GM21381 (cell line): ENCODE measurements around the gene LHX2.

Experiments used
- ATAC-seq: cut with Tn5 transposase; IDR thresholded peaks from one replicate; pipeline ENCODE4 v1.9.1; 2021; ENCODE audit warnings: mild to moderate bottlenecking, moderate library complexity; ENCODE audit not compliant: unreplicated experiment

Gene LHX2

DNA sequence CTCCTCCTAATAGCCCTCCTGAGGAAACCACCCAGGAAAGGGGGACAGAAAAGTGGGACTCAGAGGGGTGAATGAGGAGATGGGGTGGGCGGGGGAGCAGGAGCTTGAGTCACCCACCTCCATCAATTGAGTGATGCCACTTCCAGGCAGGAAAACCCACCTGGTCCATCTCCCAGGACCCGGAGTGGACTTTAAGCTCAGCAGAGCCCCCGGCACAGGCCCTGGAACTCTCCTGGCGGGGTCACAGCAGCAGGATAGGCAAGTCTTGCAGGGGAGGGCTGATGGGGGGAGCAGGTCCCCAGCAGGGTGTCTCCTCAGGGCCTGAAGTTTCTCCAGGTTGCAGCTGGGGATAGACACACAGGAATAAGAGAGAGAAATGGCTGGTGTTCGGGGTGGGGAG lies 40.8 kb downstream of the LHX2 start:
- no peak for ATAC-seq

DNA sequence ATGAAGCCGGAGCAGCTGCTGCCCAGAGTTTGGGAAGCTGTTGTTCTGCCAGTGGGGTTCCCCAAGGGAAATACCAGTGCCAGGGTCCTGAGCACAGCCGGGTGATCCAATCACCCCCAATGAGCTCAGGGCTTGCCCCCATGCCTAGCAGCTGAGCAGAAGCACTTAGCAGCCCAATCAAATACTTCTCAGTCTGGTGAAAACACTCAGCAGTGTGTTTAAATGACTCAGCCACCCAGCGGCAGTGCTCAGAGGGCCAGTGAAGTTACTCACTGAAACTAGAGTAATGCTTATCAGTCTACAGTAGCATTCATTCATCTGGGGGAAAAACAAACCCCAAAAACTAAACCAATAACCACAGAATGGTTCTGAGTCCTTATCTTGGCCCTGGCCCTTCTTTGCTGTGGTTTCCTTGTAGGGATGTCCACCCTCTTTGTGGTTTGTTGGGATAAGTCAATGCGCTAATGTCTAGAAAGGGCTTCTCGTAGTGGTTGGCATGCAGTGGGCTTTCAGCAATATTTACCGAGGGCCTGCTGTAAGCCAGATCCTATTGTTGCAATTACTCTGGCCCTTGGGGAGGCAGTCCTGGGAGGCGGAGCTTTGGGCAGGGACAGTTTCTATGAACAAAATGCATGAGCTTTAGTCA lies 43.1 kb downstream of the LHX2 start:
- ATAC-seq: peak; percentile 96

DNA sequence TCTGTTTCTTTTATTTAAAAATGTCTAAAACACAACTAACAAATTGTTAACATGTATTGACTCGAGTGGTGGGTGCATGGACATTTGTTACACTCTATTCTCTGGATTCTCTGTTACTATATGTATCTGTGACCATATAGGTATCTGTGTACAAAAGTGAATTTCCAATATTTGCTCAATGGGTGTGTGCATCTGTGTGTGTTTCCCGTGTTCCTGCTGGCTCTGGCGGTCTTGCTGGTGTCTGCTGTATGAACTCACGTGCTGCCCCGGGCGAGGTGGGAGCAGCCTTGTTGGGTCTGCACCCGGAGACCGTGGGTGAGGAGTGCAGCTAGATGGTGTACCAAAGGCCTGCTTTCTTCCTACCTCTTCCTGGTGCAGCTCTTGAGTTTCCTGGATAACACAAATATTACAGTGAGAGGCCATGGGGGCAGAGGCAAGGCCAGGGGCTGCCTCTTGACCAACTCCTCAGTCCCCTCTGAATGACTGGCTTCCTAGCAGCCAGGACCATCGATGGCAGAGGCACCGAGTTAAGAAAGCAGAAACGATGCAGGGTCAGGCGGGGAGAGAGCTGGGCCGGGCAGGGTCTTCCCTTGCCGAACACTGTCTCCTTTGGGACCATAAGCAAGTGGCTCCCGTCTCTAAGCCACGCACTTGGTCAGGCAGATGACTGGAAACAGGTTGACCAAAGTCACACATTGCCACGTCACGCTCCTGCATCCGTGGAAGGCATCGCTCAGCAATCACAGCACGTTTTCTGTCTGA lies 49.5 kb downstream of the LHX2 start:
- ATAC-seq: no peak

DNA sequence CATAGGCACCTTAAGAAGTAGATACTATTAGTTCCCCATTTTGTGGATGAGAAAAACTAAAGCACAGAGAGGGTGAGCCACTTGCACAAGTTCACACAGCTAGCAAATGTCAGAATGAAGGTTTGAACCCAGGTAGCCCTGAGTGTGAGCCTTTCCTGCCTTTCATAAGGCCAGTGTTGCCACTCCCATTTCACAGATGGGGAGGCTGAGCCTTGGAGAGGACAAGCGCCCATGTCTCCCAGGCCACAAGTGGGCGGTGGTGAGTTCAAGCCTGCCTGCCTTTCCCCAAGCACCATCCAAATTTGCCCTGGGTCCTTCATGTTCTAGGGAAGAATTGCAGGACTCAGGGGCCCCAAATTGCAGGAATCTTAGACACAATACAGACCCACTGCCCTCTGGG lies 50.6 kb downstream of the LHX2 start:
- ATAC-seq: no peak

DNA sequence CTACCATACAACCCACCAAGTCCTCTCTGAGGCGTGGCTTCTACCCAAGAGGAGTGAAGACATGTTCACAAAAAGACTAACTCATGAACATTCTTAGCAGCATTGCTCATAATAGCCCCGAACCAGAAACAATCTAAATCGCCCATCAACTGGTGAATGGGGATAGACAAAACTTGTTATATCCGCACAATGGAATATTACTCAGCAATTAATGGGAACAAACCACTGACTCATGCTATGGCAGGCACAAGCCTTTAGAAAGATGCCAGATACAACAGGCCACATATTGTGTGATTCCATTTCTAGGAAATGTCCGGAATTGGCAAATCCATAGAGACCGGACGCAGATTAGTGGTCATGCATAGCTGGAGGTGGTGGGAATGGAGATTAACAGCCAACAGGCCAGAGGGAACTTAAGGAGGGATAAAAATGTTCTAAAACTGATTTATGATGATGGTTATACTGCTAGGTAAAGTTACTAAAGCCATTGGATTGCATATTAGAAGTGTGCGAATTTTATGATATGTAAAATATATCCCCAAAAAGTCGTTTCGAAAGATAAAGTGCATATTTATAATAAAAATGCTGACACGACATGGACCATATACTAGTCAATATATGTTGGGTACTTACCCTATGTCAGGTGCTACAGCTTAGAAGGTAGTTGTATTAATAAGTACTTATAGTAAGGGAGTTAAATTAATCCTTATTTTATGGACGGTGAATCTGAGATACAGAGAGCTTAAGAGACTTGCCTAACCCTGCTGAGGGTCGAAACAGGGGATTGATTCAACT lies 55.4 kb downstream of the LHX2 start:
- no peak for ATAC-seq

DNA sequence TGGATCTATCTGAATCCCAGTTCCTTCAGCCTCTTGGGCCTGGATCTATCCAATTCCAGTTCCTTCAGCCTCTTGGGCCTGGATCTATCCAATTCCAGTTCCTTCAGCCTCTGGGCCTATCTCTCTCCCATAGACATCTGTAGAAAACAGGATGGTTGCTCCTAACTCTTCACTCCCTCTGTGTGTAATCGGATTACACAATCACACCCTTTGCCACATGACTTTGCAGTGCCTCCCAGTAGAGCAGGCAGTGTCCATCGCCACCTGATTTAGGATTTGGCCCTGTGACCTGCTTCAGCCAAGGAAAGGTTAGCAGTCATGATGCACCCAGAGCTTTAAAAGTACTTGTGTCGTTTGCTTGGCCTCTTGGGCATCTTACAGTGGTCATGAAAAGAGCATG lies 56.7 kb downstream of the LHX2 start:
- ATAC-seq: no peak

DNA sequence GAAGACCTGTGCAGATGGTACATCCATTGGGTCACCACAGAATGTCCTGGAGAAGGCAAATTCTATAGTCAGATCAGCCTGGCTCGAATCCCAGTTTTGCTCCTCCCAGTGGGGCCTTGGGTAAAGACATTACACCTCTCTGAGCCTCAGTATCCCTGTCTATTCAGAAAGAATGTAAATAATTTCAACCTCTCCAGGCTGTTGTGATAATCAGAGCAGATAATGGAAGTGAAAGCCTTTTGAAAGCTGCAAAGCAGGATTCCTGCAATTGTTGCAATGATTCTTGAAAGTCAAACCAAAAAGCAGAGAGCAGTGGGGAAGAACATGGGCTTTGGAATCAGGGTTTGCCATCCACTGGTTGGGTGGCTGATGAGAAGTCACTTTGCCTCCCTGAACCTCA lies 63.2 kb downstream of the LHX2 start:
- ATAC-seq: no peak

DNA sequence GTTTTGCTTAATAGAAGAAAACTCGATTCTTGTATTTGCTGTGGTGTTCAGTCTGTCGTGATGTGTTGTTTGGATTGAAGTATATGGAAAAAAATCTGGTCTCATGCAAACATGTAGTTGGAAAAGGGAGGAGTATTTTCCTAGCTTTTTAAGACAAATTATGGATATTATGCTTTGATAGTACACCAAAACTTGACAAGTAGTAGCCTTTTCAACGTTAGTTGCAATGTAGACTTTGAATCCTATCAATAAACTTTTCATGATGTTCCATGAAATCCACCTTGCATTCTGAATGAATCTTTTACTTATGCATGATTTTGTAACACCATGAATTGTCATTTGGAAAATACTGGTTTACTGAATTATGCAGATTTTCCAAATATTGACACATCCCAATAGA lies 64.2 kb downstream of the LHX2 start:
- no peak for ATAC-seq

DNA sequence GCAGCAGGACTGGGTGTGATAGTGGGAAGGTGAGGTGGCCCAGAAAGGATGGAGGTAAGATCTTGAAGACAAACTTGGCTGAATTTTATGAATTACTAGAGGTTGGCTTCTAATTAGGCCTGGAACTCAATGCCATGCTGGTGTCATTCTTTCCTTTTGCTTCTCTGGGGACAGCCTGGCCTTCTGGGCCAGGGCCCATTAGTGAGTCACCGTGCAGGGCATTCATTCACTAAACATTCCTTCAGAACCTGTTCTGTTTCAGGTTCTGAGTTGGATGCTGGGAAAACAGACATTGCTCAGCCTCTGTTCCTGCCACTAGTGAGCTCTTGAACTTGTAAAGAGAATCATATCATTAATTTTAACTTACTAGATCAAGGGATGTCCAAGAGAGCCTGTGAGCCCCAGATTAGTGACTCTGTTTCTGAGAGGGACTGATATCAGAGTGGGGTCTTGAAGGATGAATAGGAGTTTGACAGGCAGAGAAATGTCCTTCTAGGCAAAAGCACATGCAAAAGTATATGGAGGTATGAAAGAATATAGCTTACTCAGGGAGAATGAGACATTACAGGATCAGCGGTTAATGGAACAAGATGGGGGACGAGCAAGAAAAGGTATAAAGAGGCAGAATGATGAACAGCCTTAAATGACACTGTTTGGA lies 66.5 kb downstream of the LHX2 start:
- ATAC-seq: no peak

DNA sequence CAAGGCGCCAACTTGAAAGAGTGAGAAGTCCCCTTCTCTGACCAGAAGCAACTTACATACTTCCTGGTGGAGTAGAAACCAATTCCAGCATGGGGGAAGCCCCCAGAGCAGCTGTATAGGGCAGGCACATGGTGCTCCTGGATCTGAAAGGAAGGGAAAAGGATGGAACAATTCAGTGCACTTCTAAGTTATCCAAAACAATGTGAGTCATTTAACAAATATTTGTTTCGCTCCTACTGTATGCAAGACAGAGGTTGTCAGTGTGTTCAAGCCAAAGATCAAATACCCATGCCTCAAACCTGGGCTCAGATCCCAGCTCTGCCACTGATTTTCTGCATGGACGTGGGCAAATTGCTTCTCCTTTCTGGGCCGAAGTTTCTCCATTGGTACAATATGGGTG lies 67.1 kb downstream of the LHX2 start:
- ATAC-seq: no peak

DNA sequence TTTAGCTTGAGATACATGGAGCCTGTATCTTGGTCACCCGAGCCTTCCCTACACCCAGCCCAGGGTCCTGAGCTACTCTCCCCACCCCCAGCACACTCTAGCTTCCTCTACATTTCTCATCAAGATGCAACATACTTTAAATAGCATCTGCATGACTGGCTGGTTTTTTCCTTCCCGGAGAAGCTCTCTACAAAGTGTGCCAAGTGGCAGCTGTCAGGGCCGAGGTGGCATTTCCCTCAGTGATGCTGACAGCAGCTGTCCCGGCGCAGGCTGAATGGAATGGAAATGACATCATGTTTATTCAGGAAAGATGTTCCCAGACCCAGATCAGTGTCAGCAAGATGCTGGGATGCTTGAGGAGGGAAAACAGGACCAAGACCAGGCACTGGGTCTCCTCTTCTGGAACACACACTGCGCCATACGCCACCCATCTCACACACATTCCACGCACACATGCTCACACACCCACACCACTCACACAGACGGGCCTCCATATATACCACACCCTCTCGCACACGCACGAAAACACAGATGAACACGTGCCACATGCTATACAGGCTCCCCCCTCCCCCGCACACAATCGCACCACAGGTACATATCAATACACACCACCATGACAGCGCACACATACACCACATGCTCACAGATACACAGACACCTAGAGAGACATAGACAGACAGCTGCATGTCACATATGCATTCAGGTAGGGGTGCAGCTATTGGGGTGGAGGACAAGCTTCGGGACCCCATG lies 67.8 kb downstream of the LHX2 start:
- no peak for ATAC-seq

DNA sequence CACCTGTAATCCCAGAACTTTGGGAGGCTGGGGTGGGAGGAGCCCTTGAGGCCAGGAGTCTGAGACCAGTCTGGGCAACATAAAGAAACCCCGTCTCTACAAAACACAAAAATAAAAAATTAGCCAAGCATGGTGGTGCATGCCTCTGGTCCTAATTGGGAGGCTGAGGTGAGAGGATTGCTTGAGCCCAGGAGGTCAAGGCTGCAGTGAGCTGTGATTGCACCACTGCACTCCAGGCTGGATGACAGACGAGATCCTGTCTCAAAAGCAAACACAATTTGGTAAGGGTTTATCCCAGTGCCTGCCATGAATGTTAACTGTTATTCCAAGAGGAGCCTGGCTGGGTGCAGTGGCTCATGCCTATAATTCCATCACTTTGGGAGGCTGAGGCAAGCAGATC lies 71.1 kb downstream of the LHX2 start:
- no peak for ATAC-seq
